Endodermal cell (in vitro differentiated cells): ENCODE data around the gene TGM3. TPM values are rescaled to one million over a fixed set of nuclear protein-coding genes. Genes with fewer than 3 reads are reported as not detected.

Experiments
- DNase-seq: peaks from one replicate; pipeline ENCODE4 v3.0.0-alpha.2; 2017
- H3K27ac ChIP-seq: 2 replicates; pipeline ENCODE4 v1.5.1; 2013; ENCODE audit warnings: mild to moderate bottlenecking, low read depth, low read length, moderate library complexity
- H3K27me3 ChIP-seq: 2 replicates; pipeline ENCODE4 v1.6.1; 2013; ENCODE audit warnings: mild to moderate bottlenecking, low read length, moderate library complexity; ENCODE audit not compliant: insufficient read depth, control insufficient read depth, poor library complexity, severe bottlenecking
- H3K36me3 ChIP-seq: 2 replicates; pipeline ENCODE4 v1.7.0; 2013; ENCODE audit warnings: mild to moderate bottlenecking, low read length, moderate library complexity; ENCODE audit not compliant: control insufficient read depth, insufficient read depth
- H3K4me1 ChIP-seq: one replicate; pipeline ENCODE4 v1.7.0; 2013; ENCODE audit warnings: low read length; ENCODE audit not compliant: control insufficient read depth, insufficient read depth
- H3K4me3 ChIP-seq: 2 replicates; pipeline ENCODE4 v1.5.1; 2013; ENCODE audit warnings: mild to moderate bottlenecking, low read length, moderate library complexity
- H3K9ac ChIP-seq: 2 replicates; pipeline ENCODE4 v1.6.1; 2013; ENCODE audit warnings: mild to moderate bottlenecking, low read length, moderate library complexity; ENCODE audit not compliant: poor library complexity, severe bottlenecking; ENCODE audit errors: extremely low read depth
- H3K9me3 ChIP-seq: 2 replicates; pipeline ENCODE4 v1.6.1; 2013; ENCODE audit warnings: mild to moderate bottlenecking, low read length, moderate library complexity; ENCODE audit not compliant: control insufficient read depth
- H3K27ac Mint-ChIP-seq: 2 replicates; pipeline ENCODE4 v1.8.0; 2020; ENCODE audit warnings: mixed read lengths
- H3K27me3 Mint-ChIP-seq: 2 replicates; pipeline ENCODE4 v1.8.0; 2021; ENCODE audit warnings: mild to moderate bottlenecking, mixed read lengths; ENCODE audit not compliant: insufficient read depth
- H3K36me3 Mint-ChIP-seq: 2 replicates; pipeline ENCODE4 v1.8.0; 2020; ENCODE audit warnings: low read depth, mixed read lengths
- H3K4me1 Mint-ChIP-seq: 2 replicates; pipeline ENCODE4 v1.8.0; 2020; ENCODE audit warnings: mixed read lengths
- H3K4me3 Mint-ChIP-seq: 2 replicates; pipeline ENCODE4 v1.8.0; 2020; ENCODE audit warnings: mild to moderate bottlenecking, moderate library complexity, mixed read lengths
- H3K9me3 Mint-ChIP-seq: 2 replicates; pipeline ENCODE4 v1.8.0; 2020; ENCODE audit warnings: mild to moderate bottlenecking, mixed read lengths
- CTCF ChIP-seq: fragments of 200-600 bp; sonication (generic); conservative IDR thresholded peaks from 2 replicates; pipeline ENCODE4 v1.5.0; 2021; ENCODE audit warnings: antibody characterized with exemption, mild to moderate bottlenecking
- WGBS, 2 experiments: methylation state at CpG; one replicate each; pipeline versions ENCODE4 v1.1.5 to v1.1.7; 2013; ENCODE audit warnings: missing lambda C conversion rate in 2 of 2, mixed read lengths in 1 of 2; ENCODE audit not compliant: insufficient coverage in 1 of 2, insufficient read length in 1 of 2; 5-methylcytosine and 5-hydroxymethylcytosine counted together
- total RNA-seq, 2 donors: library from RNA; stranded (reverse); fragmentation: NEBNext Ultra II Directional in 1 of 2; extraction: Animal tissue kit (Norgen Biotek cat#: 25700) in 1 of 2; gene quantifications; 2 replicates in 1 of 2; 3 replicates in 1 of 2; pipeline ENCODE4 v1.2.1, GENCODE V29; 2021

TGM3 gene
- total RNA-seq, 2 donors from 2014 or later = 0.29 to 0.38 TPM

DNA sequence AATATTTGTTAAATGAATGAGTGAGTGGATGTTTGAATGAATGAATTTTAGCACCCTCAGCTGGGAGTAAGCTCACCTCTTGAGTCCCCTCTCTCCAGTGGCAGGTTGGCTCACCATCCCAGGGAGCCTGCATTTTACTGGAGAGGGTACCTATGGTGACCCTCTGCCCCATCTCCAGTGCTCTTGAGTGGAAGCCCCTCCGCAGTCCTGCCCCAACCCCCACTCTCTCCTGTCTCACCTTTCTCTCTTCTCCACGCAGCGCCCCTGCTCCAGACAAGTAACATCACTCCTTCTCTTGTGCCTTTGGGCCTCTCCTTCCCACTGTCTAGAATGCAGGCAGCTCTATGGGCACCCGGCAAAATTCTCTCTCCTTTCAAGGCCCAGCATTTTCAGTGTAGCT, 11.3 kb downstream of the TGM3 start:
- no peak for DNase-seq
- Histone ChIP-seq H3K9ac (no peak overlapping the region), H3K36me3 (no peaks in the 10 kb centered on the region), H3K27me3 (no peaks in the 10 kb centered on the region), H3K4me1 (no peaks in the 10 kb centered on the region), H3K4me3 (no peak overlapping the region), H3K27ac (no peak overlapping the region), H3K9me3 (no peaks in the 10 kb centered on the region)
- H3K27ac Mint-ChIP-seq = no peak overlapping the region
- peaks cover 2% of the 10 kb centered on the region for H3K27me3 Mint-ChIP-seq
- H3K4me1 Mint-ChIP-seq = peaks cover 6% of the 10 kb centered on the region
- no peak for TF ChIP-seq CTCF
- 84 to 91% methylated on average over 4 of the region's 4 CpGs for WGBS, 2 experiments
- H3K9me3 Mint-ChIP-seq = no peaks in the 10 kb centered on the region
- no peaks in the 10 kb centered on the region for H3K36me3 Mint-ChIP-seq
- H3K4me3 Mint-ChIP-seq = no peak overlapping the region

DNA sequence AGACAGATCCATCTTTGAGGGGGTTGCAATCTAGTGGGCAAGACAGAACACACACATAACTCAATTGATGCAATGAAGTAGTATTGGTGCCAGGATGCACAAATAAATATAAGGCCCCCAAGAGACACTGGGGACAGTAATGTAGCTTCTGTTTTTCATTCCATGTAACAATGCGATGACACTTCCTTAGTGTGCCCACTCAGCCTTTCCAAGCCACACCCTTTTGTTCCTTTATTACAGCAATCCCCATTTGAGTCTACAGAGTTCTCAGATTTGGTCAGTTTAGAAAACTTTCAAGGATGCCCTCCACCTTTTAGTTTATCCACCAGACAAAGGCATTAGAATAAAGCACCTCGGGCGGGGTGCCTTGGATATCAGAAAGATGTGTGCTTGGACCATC, 15.5 kb downstream of the TGM3 start:
- no peak for DNase-seq
- no peaks in the 10 kb centered on the region for H3K4me1 Mint-ChIP-seq
- Histone ChIP-seq H3K9ac (no peak overlapping the region), H3K4me3 (no peak overlapping the region), H3K36me3 (no peaks in the 10 kb centered on the region), H3K27me3 (no peaks in the 10 kb centered on the region), H3K4me1 (no peaks in the 10 kb centered on the region), H3K27ac (no peak overlapping the region), H3K9me3 (no peaks in the 10 kb centered on the region)
- H3K36me3 Mint-ChIP-seq = no peaks in the 10 kb centered on the region
- 93 to 96% methylated on average over 3 of the region's 3 CpGs for WGBS, 2 experiments
- H3K27ac Mint-ChIP-seq = no peak overlapping the region
- H3K9me3 Mint-ChIP-seq = no peaks in the 10 kb centered on the region
- TF ChIP-seq CTCF = no peak
- H3K4me3 Mint-ChIP-seq = no peak overlapping the region
- no peaks in the 10 kb centered on the region for H3K27me3 Mint-ChIP-seq

- H3K27ac Mint-ChIP-seq = no peak overlapping the region
- Histone ChIP-seq H3K27ac (no peak overlapping the region), H3K27me3 (no peaks in the 10 kb centered on the region), H3K9ac (no peak overlapping the region), H3K36me3 (no peaks in the 10 kb centered on the region), H3K4me3 (no peak overlapping the region), H3K4me1 (no peaks in the 10 kb centered on the region), H3K9me3 (no peaks in the 10 kb centered on the region)
- H3K36me3 Mint-ChIP-seq = no peaks in the 10 kb centered on the region
- no peaks in the 10 kb centered on the region for H3K27me3 Mint-ChIP-seq
- WGBS, 2 experiments = 89 to 99% methylated on average over 7 to 8 of the region's 8 CpGs
- DNase-seq = no peak
- H3K9me3 Mint-ChIP-seq = no peaks in the 10 kb centered on the region
- TF ChIP-seq CTCF = no peak
- H3K4me1 Mint-ChIP-seq = no peaks in the 10 kb centered on the region
- H3K4me3 Mint-ChIP-seq = no peak overlapping the region
Observed at GRCh38 chr20:2312876-2313275, 17.1 kb downstream of the TGM3 start.
